GM15510 (cell line): ENCODE measurements around the gene WFIKKN2.

ENCODE experiments used
- POLR2A ChIP-seq: IDR thresholded peaks from 3 replicates; pipeline ENCODE4 v1.6.1; 2011; ENCODE audit warnings: borderline replicate concordance; ENCODE audit not compliant: insufficient read length; ENCODE audit errors: extremely low read depth

Gene WFIKKN2

GRCh38 chr17:50803676-50804075 is 31.7 kb upstream of the WFIKKN2 start:
- no peak for TF ChIP-seq POLR2A

- TF ChIP-seq POLR2A, result no peak
Observed at GRCh38 chr17:50805486-50805885, 29.9 kb upstream of the WFIKKN2 start.

GRCh38 chr17:50806141-50806643 is 29.2 kb upstream of the WFIKKN2 start:
- no peak for TF ChIP-seq POLR2A

GRCh38 chr17:50807009-50807408 is 28.4 kb upstream of the WFIKKN2 start:
- TF ChIP-seq POLR2A, result no peak

- TF ChIP-seq POLR2A, result no peak
Observed at GRCh38 chr17:50807675-50808074, 27.7 kb upstream of the WFIKKN2 start.

GRCh38 chr17:50808413-50808812 is 27.0 kb upstream of the WFIKKN2 start:
- no peak for TF ChIP-seq POLR2A

GRCh38 chr17:50808888-50809287 is 26.5 kb upstream of the WFIKKN2 start:
- TF ChIP-seq POLR2A, result no peak

GRCh38 chr17:50813583-50813982 is 21.8 kb upstream of the WFIKKN2 start:
- TF ChIP-seq POLR2A, result no peak

- no peak for TF ChIP-seq POLR2A
Observed at GRCh38 chr17:50815400-50815799, 20.0 kb upstream of the WFIKKN2 start.

- no peak for TF ChIP-seq POLR2A
Observed at GRCh38 chr17:50816271-50816670, 19.1 kb upstream of the WFIKKN2 start.

GRCh38 chr17:50816771-50817751 is 18.3 kb upstream of the WFIKKN2 start:
- no peak for TF ChIP-seq POLR2A

- TF ChIP-seq POLR2A, result no peak
Observed at GRCh38 chr17:50817838-50818237, 17.5 kb upstream of the WFIKKN2 start.

GRCh38 chr17:50818261-50818660 is 17.1 kb upstream of the WFIKKN2 start:
- no peak for TF ChIP-seq POLR2A

- TF ChIP-seq POLR2A, result no peak
Observed at GRCh38 chr17:50818921-50819657, 16.3 kb upstream of the WFIKKN2 start.

GRCh38 chr17:50820651-50821050 is 14.7 kb upstream of the WFIKKN2 start:
- no peak for TF ChIP-seq POLR2A
